HEK293T (cell line): Measurements from ENCODE around the gene TTYH2.

ENCODE experiments used
- ARNT ChIP-seq: fragments of 450-650 bp; IDR thresholded peaks from 2 replicates; pipeline ENCODE4 v1.6.1; 2017; ENCODE audit warnings: mild to moderate bottlenecking
- ELF4 ChIP-seq: fragments of 450-650 bp; IDR thresholded peaks from 2 replicates; pipeline ENCODE4 v1.6.1; 2017; ENCODE audit warnings: antibody characterized with exemption
- FOXA1 ChIP-seq: fragments of 450-650 bp; IDR thresholded peaks from 2 replicates; pipeline ENCODE4 v1.6.1; 2016; ENCODE audit warnings: mild to moderate bottlenecking
- FOXK2 ChIP-seq: fragments of 450-650 bp; IDR thresholded peaks from 2 replicates; pipeline ENCODE4 v1.6.1; 2016; ENCODE audit warnings: mild to moderate bottlenecking
- FOXM1 ChIP-seq: fragments of 450-650 bp; IDR thresholded peaks from 2 replicates; pipeline ENCODE4 v1.6.1; 2017; ENCODE audit warnings: mild to moderate bottlenecking, borderline replicate concordance
- HDGF ChIP-seq: fragments of 450-650 bp; IDR thresholded peaks from 2 replicates; pipeline ENCODE4 v1.6.1; 2017; ENCODE audit warnings: antibody characterized with exemption, borderline replicate concordance
- SP1 ChIP-seq: fragments of 450-650 bp; IDR thresholded peaks from 2 replicates; pipeline ENCODE4 v1.6.1; 2017
- SUZ12 ChIP-seq: fragments of 450-650 bp; IDR thresholded peaks from 2 replicates; pipeline ENCODE4 v1.6.1; 2016; ENCODE audit warnings: mild to moderate bottlenecking
- ZNF384 ChIP-seq: fragments of 450-650 bp; IDR thresholded peaks from 2 replicates; pipeline ENCODE4 v1.6.1; 2016
- TF ChIP-seq, protein P1 (sequence below): fragments of 450-650 bp; IDR thresholded peaks from 2 replicates; pipeline ENCODE4 v1.6.1; 2016

DNA sequence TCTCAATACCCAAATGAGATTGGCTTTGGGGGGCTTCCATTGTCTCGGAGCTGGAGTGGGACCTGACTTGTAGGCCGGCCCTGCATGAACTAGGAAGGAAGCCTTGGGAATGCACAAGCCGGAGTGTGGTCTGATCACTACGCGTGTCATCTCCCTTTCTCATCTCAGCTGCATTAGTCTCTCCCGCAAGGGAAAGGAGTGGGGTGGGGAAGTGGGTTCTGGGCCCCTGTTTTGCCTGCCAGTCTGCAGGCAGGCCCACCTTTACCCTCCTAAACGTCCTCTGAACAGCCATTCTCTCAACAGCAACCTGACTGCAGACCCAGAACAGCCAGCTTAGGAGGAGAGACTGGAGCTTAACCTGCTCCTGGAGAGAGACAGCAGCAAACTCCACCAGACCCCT, 49.2 kb downstream of the TTYH2 start:
- TF ChIP-seq FOXK2 (no peak), SUZ12 (no peak), SP1 (no peak), FOXA1 (no peak), FOXM1 (no peak), ZNF384 (no peak), HDGF (no peak), ARNT (no peak), ELF4 (no peak)
- TF ChIP-seq, protein P1, sequence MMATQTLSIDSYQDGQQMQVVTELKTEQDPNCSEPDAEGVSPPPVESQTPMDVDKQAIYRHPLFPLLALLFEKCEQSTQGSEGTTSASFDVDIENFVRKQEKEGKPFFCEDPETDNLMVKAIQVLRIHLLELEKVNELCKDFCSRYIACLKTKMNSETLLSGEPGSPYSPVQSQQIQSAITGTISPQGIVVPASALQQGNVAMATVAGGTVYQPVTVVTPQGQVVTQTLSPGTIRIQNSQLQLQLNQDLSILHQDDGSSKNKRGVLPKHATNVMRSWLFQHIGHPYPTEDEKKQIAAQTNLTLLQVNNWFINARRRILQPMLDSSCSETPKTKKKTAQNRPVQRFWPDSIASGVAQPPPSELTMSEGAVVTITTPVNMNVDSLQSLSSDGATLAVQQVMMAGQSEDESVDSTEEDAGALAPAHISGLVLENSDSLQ, result no peak
